GM06990 (cell line): Measurements from ENCODE around the gene CD47.

Experiments used
- DNase-seq: peaks from one replicate; pipeline ENCODE4 v3.0.0-alpha.2; 2011; ENCODE audit not compliant: insufficient read length; ENCODE audit errors: extremely low read depth
- H3K27me3 ChIP-seq: replicated peaks from 2 replicates; pipeline ENCODE4 v1.6.0; 2011; ENCODE audit warnings: low read length; ENCODE audit not compliant: control insufficient read depth, insufficient read depth
- H3K36me3 ChIP-seq: 2 replicates; pipeline ENCODE4 v1.5.1; 2011; ENCODE audit warnings: low read length; ENCODE audit not compliant: control insufficient read depth, insufficient read depth
- H3K4me3 ChIP-seq: replicated peaks from 2 replicates; pipeline ENCODE4 v1.5.1; 2011; ENCODE audit warnings: low read depth, mild to moderate bottlenecking, control low read depth, low read length
- TF ChIP-seq, protein P1 (sequence below): IDR thresholded peaks from 2 replicates; pipeline ENCODE4 v1.5.1; 2011; ENCODE audit warnings: low read length, control low read depth, mild to moderate bottlenecking, inconsistent platforms; ENCODE audit not compliant: insufficient read depth, poor library complexity, severe bottlenecking

Gene CD47

DNA sequence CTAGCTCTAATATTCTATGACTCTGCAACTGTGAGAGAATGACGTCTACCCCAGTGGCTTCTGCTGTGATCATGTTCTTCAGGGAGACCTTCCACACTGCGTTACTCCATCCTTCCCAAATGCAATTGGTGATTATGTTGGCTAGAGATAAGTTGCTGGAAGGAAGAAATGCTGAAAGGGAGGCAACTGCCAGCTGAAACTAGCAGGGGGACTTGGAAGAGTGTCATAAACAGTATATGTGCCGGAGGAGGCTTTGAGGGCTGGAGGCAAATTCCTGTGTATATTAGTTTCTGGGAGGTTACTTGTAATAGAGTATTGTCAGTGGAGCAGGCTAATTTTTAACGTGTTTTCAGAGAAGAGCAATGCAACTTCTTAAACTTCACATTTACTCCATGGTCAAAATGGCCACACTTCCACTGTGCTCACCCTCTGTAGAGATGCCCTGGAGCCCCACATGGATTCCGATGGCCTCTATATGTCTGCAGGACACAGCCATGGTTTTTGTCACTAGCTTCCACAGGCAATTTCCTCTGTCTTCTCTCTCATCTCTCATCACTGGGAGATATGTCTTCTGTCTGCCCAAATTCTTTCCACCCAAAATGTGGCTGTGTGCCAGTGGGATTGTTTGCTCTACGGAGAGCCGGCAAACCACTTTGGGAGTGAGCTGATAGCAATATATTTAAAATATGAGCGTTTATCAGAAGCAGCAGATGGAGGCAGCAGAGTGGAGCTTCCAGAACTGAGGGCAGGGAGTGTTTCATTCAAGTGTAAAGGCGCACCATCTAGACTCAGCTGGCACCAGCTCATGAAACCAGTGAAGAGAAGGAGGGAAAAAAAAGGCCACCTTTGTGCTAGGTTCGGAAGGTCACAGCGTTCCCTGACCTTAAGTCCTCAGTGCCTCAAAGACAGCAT is 13.3 kb upstream of the CD47 start:
- DNase-seq = no peak
- Histone ChIP-seq H3K36me3 (no peaks in the 10 kb centered on the region), H3K27me3 (no peaks in the 10 kb centered on the region), H3K4me3 (no peak overlapping the region)
- TF ChIP-seq, protein P1, sequence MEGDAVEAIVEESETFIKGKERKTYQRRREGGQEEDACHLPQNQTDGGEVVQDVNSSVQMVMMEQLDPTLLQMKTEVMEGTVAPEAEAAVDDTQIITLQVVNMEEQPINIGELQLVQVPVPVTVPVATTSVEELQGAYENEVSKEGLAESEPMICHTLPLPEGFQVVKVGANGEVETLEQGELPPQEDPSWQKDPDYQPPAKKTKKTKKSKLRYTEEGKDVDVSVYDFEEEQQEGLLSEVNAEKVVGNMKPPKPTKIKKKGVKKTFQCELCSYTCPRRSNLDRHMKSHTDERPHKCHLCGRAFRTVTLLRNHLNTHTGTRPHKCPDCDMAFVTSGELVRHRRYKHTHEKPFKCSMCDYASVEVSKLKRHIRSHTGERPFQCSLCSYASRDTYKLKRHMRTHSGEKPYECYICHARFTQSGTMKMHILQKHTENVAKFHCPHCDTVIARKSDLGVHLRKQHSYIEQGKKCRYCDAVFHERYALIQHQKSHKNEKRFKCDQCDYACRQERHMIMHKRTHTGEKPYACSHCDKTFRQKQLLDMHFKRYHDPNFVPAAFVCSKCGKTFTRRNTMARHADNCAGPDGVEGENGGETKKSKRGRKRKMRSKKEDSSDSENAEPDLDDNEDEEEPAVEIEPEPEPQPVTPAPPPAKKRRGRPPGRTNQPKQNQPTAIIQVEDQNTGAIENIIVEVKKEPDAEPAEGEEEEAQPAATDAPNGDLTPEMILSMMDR = no peak

DNA sequence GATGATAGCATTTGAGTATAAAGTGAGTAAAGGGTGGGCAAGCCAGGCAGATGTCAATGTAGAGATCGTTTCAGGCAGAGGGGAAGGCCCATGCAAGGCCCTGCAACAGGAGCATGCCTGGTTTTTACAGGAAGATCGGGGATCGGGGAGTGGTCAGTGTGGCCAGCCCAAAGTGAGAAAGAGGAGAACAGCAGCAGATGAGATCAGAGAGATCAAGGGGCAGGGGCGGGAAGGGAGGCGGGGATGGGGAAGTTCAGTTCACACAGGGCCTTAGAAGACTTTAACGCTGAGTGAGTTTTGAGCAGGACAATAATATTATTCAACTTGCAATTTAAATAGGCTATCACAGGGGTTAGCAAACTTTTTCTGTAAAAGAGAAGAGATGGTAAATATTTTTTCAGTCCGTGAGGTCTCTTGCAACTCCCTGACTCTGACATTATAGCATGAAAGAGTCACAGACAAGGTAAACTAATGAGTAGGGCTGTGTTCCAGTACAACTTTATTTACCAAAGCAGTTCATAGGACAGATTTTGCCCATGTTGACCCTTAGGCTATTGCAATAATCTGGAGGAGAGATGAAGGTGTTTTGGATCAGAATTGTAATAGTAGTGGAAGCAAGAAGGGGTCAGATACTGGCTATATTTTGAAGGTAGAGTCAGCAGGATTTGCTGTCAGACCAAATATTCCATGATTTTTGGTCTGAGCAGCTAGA is 12.4 kb upstream of the CD47 start:
- Histone ChIP-seq H3K4me3 (no peak overlapping the region), H3K27me3 (no peaks in the 10 kb centered on the region), H3K36me3 (no peaks in the 10 kb centered on the region)
- TF ChIP-seq, protein P1 = no peak
- DNase-seq = no peak

DNA sequence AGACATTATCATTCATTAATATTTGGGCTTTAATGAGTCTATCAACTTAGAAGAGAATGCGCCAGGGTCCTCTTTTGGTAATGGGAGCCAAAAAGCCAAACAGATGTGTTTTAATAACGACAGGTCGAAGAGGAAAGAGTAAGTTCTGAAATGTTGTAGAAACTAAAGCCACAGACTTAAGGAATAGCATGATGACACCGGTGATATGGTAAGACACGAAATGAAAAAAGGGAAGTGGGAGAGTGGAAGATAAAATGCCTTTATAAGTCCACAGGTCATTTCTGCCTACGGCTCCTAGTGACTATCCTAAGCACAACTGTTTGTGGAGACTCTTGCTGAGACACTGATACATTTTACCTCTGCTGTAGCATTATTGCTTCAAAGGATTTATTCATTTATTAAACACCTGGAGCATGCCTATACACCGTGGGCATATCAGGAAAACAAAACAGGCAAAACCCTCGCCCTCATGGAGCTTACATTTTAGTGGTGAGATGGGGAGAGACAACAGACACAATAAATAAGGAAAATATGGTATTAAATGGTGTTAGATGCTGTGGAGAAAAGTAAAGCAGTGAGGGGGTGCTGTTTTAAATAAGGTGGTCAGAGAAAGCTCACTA is 11.7 kb upstream of the CD47 start:
- Histone ChIP-seq H3K4me3 (no peak overlapping the region), H3K36me3 (no peaks in the 10 kb centered on the region), H3K27me3 (no peaks in the 10 kb centered on the region)
- TF ChIP-seq, protein P1 = no peak
- DNase-seq = no peak

DNA sequence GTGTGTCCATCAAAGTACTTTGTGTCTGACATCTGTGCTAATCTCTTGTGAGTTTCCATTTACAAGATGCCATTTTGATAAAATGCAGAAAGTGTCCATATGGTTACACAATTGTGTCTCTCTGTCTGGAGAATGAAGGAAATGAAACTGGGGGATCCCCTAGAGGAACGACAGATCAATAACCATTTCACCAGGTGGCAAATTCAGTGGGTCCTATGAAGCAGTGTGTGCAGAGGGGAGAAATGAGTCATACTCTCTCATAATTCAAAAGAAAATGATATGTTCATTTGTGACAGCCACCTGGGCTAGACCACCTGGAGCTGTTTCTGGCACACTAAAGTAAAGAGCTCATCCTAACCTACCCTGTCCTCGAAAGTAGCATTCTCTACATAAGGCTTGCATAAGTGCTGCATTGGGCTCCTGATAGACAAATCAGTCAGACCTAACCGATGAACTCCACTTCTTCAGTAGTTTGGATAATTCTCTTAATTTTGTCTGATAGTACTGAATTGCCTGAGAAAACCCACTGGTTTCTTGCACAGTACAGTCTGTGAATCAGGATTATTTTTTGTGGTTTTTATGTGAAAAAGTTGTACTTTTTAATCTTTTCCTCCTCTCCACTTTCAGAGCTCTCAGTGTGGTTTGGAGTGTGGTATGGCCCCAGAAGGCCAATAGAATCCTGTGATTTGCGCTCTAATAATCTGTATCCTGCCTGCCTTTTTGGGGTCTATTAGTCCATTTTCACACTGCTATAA is 10.3 kb upstream of the CD47 start:
- no peaks in the 10 kb centered on the region for H3K27me3 ChIP-seq
- no peak overlapping the region for H3K4me3 ChIP-seq
- peak; percentile 87 for DNase-seq
- TF ChIP-seq, protein P1 = no peak
- no peaks in the 10 kb centered on the region for H3K36me3 ChIP-seq

DNA sequence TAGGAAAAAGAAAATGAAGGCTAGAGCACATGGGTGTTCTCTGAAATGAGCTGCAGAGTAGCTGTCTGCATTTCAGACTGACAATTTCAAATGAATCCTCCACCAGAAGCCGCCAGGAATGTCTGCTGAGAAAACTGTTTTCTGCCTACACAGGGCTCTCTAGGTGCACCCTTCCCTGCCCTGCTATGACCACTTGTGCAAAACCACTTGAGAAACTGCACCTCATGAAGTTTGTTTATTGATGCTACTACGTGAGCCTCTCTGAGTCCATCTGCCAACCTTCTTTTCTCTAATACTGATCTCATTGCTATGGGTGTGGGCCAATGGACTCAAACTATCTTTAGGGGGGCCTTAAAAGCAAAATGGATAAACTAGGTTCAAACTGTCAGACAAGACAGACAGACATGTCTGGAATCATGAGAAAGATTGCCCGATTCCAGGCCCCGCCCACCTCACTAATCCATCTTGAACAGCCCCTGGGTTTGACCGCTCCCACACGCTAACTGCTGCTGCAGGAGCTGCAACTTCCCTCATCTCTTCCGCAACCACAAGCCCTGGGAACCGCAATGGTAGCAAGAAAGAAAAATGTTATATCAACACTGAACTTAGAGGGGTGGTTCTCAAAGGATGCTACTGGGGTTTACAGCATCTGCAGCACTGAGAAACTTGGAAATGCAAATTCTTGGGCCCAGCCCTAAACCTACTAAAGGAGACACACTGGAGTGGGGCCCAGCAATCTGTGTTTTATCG is 9.0 kb upstream of the CD47 start:
- peak; percentile 64 for DNase-seq
- no peak overlapping the region for H3K4me3 ChIP-seq
- no peaks in the 10 kb centered on the region for H3K27me3 ChIP-seq
- H3K36me3 ChIP-seq = no peaks in the 10 kb centered on the region
- TF ChIP-seq, protein P1 = no peak
